Small intestine (tissue), 7 donors: ENCODE data around the gene RAMP3. TPM values are rescaled to one million over a fixed set of nuclear protein-coding genes. Genes with fewer than 3 reads are reported as not detected.
A peak's percentile ranks its signal among the peaks of the same experiment; 100 is the strongest.

Source experiments
- DNase-seq, 2 donors: peaks; one replicate each; pipeline versions ENCODE4 v3.0.0 to v3.0.0-alpha.2; 2013
- FAIRE-seq: peaks from 2 replicates; lab custom pipeline; 2012; peaks lifted over from hg19 to GRCh38; lab: Jason Lieb, UNC
- H3K27ac ChIP-seq, 3 donors: one replicate each; pipeline ENCODE4 v1.5.1; 2013; ENCODE audit warnings: low read length in 2 of 3, mild to moderate bottlenecking in 2 of 3, control low read depth in 1 of 3, inconsistent platforms in 1 of 3, low read depth in 1 of 3, moderate library complexity in 1 of 3
- H3K27me3 ChIP-seq, 3 donors: one replicate each; pipeline ENCODE4 v1.6.1; 2013; ENCODE audit warnings: low read length in 3 of 3, inconsistent platforms in 1 of 3; ENCODE audit not compliant: control insufficient read depth in 3 of 3, insufficient read depth in 3 of 3
- H3K36me3 ChIP-seq, 3 donors: one replicate each; pipeline ENCODE4 v1.6.1; 2013; ENCODE audit warnings: low read length in 3 of 3, inconsistent platforms in 1 of 3, low read depth in 1 of 3, mild to moderate bottlenecking in 1 of 3, moderate library complexity in 1 of 3; ENCODE audit not compliant: control insufficient read depth in 3 of 3, insufficient read depth in 2 of 3
- H3K4me1 ChIP-seq, 3 donors: one replicate each; pipeline ENCODE4 v1.6.1; 2013; ENCODE audit warnings: low read length in 2 of 3, inconsistent platforms in 1 of 3, low read depth in 1 of 3, mild to moderate bottlenecking in 1 of 3, moderate library complexity in 1 of 3; ENCODE audit not compliant: control insufficient read depth in 3 of 3, insufficient read depth in 2 of 3
- H3K4me3 ChIP-seq, 3 donors: one replicate each; pipeline ENCODE4 v1.5.1; 2013; ENCODE audit warnings: low read length in 3 of 3, control low read depth in 1 of 3, inconsistent platforms in 1 of 3, low read depth in 1 of 3, mild to moderate bottlenecking in 1 of 3, moderate library complexity in 1 of 3
- H3K9me3 ChIP-seq, 2 donors: one replicate each; pipeline ENCODE4 v1.6.1; 2013; ENCODE audit warnings: low read depth in 1 of 2, low read length in 1 of 2; ENCODE audit not compliant: control insufficient read depth in 2 of 2, insufficient read depth in 1 of 2
- WGBS, 3 donors: extraction: QIAGEN DNeasy Blood & Tissue Kit; methylation state at CpG; one replicate each; pipeline ENCODE4 v1.1.7; 2013; 5-methylcytosine and 5-hydroxymethylcytosine counted together
- polyA plus RNA-seq, 4 donors: library from polyadenylated mRNA; stranded (reverse) in 3 of 4; unstranded in 1 of 4; fragments of 200-250 nt in 3 of 4; fragments of 120-200 nt in 1 of 4; gene quantifications; one replicate each; pipeline versions ENCODE4 v1.2.1 to v1.2.3, GENCODE V29; 2013
- donor health status: healthy with polysubstance abuse.
- donor health status: control.
- donor health status: control.
- donor health status: Bipolar disorder and iron deficiency.
- donor health status: healthy.

The RAMP3 gene
- polyA plus RNA-seq, 4 donors = 0.67 to 48.6 (median 4.1) TPM

DNA sequence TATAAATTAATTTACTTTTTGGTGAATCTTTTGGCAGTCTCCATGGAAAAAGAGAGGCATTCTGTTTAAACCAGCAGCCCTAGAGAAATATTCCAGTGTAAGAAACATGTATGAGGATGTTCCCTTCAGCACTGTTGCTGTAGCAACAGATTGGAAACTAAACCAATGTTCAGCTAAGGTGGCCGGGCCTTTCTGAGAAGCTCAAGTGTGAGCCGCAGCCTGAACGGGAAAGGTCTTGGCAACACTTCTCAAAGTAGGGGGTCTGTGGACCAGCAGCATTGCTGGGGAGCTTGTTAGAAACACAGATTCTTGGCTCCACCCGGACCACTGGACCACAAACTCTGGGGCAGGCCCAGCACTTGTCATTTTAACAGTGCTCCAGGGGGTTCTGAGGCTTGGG lies 36.2 kb downstream of the RAMP3 start:
- 75 to 81% (median 77%) methylated on average over 4 of the region's 4 CpGs for WGBS, 3 donors
- Histone ChIP-seq H3K9me3 (no peaks in the 10 kb centered on the region), H3K4me3 (no peak overlapping the region), H3K27ac (no peak overlapping the region), H3K36me3 (no peaks in the 10 kb centered on the region), H3K27me3 (no peaks in the 10 kb centered on the region), H3K4me1 (no peaks in the 10 kb centered on the region)
- no peak for FAIRE-seq
- no peak for DNase-seq

DNA sequence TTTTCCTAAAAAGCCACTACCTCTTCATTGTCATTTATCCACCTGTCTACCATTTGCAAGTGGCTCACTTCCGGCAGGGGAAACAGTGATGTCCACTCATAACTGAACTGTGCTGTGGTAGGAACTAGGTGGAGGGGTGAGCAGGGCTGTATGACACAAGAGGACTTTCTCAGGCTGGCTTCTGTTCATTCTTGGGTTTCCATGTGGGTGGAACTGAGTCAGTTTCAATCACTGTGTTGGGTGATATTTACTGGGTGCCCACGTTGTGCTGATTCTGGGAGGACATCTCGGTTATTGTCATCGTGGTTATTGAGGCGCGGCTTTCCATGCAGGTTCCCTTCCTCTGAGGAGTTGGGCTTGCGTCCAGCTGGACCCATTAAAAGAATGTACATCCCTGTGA lies 38.8 kb downstream of the RAMP3 start:
- FAIRE-seq (no peak), DNase-seq (no peak)
- no peaks in the 10 kb centered on the region for H3K36me3 ChIP-seq
- H3K9me3 ChIP-seq = no peaks in the 10 kb centered on the region
- no peaks in the 10 kb centered on the region for H3K27me3 ChIP-seq
- 67 to 88% (median 72%) methylated on average over 7 of the region's 7 CpGs for WGBS, 3 donors
- no peak overlapping the region for H3K27ac ChIP-seq
- no peak overlapping the region for H3K4me3 ChIP-seq
- no peaks in the 10 kb centered on the region for H3K4me1 ChIP-seq

DNA sequence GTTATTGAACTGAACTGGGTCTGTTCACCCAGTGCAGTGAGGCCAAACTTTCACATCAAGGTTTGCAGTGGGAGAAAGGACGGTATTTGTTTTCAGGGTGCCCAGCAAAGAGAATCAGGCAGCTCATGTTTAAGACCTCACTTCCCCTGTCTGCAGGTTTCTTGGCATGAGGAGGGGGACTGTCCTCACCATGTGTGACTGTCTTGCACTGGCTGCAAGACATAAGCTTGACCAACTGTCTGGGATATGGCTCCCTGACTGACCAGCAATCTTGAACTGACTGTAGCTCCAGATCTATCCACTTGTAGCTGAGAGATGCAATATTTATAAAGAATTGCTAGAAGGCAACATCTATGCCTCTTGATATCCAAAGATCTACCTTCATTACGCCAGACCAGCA lies 39.9 kb downstream of the RAMP3 start:
- DNase-seq (no peak), FAIRE-seq (no peak)
- Histone ChIP-seq H3K27ac (no peak overlapping the region), H3K4me3 (no peak overlapping the region), H3K9me3 (no peaks in the 10 kb centered on the region), H3K27me3 (no peaks in the 10 kb centered on the region), H3K36me3 (no peaks in the 10 kb centered on the region), H3K4me1 (no peaks in the 10 kb centered on the region)
- 86 to 93% (median 90%) methylated on average over 2 of the region's 2 CpGs for WGBS, 3 donors

DNA sequence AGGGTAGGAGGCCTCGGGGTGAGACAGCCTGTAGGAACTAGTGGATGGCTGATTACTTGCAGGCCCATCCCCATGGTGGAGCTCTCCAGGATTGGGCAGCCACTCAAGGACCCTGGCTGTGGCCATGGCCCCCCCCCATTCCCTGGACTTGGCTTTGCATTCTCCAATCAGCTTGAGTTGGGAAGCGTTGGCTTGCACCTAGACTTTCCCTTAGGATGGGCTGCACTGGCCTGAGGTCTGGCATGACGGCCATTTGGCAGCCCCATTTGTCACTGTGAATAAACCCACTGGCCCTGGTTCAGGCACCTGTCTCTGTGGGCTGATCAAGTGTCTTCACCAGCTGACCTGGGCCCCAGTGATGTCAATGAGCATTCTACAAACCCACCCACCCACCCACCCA lies 41.4 kb downstream of the RAMP3 start:
- FAIRE-seq = no peak

DNA sequence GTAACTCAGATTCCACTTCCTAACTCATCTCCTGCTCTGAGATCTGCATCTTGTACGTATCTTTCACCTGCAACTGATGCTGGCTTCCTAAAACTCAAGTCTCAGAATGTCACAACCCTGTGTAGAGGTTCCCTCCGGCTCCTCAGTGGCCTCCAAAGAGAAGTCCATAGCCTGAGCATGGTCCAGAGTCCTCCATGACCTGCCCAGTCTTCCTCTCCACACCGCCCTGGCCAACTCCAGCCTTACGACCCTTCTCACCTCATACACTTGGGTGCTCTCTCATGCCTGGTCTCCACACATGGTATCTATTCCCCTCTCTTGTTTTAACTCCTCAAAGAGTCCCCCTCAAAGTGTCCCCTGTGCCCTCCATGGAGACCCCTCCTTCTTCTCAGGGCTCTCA lies 41.9 kb downstream of the RAMP3 start:
- Histone ChIP-seq H3K4me3 (no peak overlapping the region), H3K27ac (no peak overlapping the region), H3K9me3 (no peaks in the 10 kb centered on the region), H3K36me3 (no peaks in the 10 kb centered on the region), H3K4me1 (peaks cover 0 to 3% (median 0%) of the 10 kb centered on the region in 3 donors), H3K27me3 (peaks cover 0 to 2% (median 0%) of the 10 kb centered on the region in 3 donors)
- DNase-seq = no peak
- 78 to 87% (median 86%) methylated on average over 4 of the region's 4 CpGs for WGBS, 3 donors
- no peak for FAIRE-seq

More for the DNA sequence above, 41.4 kb downstream of the RAMP3 start:
- Histone ChIP-seq H3K36me3 (no peaks in the 10 kb centered on the region), H3K27ac (no peak overlapping the region), H3K4me3 (no peak overlapping the region), H3K4me1 (peaks cover 0 to 2% (median 0%) of the 10 kb centered on the region in 3 donors), H3K27me3 (peaks cover 0 to 2% (median 0%) of the 10 kb centered on the region in 3 donors), H3K9me3 (no peaks in the 10 kb centered on the region)
- DNase-seq = no peak
- WGBS, 3 donors = 77 to 91% (median 88%) methylated on average over 3 of the region's 3 CpGs

DNA sequence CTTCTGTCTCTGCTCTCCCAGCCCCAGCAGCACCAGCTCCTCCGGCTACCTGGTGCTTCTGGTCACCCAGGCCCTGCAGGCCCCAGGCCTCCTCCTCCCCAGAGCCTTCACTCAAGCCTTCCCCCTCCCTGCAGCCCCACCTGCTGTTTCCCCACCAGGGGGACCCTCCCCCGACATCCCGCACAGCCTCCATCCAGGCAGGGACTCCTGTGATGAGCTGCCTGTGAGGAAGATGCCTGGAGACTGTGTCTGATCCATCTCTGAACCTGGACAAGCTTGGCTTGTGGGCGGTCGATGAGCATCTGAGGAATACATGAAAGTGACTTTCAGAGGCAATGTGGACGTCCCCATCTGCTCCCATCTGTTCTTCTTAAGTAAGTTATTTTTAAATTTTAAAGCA lies 45.0 kb downstream of the RAMP3 start:
- Histone ChIP-seq H3K4me3 (no peak overlapping the region), H3K4me1 (peaks cover 0 to 3% (median 0%) of the 10 kb centered on the region in 3 donors), H3K27me3 (peaks cover 0 to 2% (median 0%) of the 10 kb centered on the region in 3 donors), H3K36me3 (no peaks in the 10 kb centered on the region), H3K9me3 (no peaks in the 10 kb centered on the region), H3K27ac (no peak overlapping the region)
- 86 to 92% (median 88%) methylated on average over 6 of the region's 6 CpGs for WGBS, 3 donors
- no peak for FAIRE-seq
- DNase-seq = no peak

DNA sequence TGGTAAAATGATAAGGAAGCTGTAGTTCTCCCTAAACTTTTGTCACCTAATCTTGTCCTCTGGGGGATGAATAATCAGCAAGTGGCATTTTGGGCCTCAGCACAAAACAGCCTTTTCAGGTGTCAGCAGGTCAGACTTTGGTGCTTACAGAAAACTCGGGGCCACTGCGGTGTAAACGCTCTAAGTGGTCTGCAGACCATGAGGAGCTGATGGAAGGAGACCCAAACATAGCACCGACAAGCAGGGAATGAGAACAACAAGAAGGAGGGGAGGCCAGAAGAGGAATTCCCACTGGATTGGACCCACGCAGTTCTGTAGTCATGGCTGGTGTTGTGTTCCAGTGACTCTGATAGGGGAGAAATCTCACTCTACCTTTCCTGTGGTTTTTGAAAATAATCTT lies 45.4 kb downstream of the RAMP3 start:
- Histone ChIP-seq H3K27me3 (peaks cover 0 to 2% (median 0%) of the 10 kb centered on the region in 3 donors), H3K36me3 (no peaks in the 10 kb centered on the region), H3K27ac (no peak overlapping the region), H3K4me1 (peaks cover 0 to 3% (median 0%) of the 10 kb centered on the region in 3 donors), H3K4me3 (no peak overlapping the region), H3K9me3 (no peaks in the 10 kb centered on the region)
- WGBS, 3 donors = 78 to 93% (median 82%) methylated on average over 5 of the region's 5 CpGs
- no peak for FAIRE-seq
- no peak for DNase-seq

DNA sequence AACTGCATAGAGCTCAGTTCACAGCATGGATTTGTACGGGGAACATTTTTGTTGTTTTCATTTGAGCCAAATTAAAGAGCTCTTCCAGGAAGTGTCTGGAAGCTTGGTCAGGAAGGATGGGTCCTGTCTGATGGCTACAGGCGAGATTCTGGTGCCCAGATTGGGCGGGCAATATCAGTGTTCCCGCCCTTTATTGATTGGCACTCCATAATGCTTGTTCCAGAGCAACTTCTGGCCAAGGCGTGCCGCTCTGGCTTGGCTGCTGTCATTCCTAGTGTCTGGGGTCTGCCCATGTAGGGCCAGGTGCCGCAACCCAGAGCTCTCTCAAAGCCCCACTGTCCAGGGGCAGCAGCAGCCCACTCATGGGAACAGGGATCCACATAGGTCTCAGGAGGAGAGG lies 45.9 kb downstream of the RAMP3 start:
- no peaks in the 10 kb centered on the region for H3K9me3 ChIP-seq
- peak overlapping the region in 2 of 3 donors; percentile 33 to 66 for H3K27ac ChIP-seq
- DNase-seq = no peak
- FAIRE-seq = no peak
- peaks cover 0 to 3% (median 0%) of the 10 kb centered on the region in 3 donors for H3K4me1 ChIP-seq
- WGBS, 3 donors = 68 to 70% (median 68%) methylated on average over 7 of the region's 7 CpGs
- H3K4me3 ChIP-seq = no peak overlapping the region
- no peaks in the 10 kb centered on the region for H3K36me3 ChIP-seq
- H3K27me3 ChIP-seq = peaks cover 0 to 4% (median 0%) of the 10 kb centered on the region in 3 donors

DNA sequence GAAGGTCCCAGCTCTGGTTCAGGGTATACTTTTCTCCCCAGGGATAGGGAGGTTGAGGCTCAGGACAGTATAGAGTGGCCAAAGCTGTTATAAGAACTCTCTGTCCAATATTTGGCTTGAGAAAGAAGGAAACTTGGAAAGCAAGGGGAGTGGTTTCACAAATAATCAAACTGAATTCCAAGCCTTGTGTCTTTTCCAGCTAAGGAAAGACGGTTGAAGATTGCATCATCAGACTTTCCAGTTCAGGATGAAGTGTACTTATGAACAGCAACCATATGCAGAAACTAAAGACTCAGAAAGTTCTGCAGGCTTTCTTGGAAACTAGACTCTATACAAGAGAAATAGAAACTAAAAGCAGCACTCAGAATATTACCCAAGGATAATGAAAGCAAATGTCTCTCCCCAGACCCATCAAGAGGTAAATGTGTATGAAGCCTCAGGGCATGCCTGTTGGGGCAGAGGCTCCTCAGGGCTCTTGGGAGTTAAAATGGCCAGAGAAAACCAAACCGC lies 46.4 kb downstream of the RAMP3 start:
- Histone ChIP-seq H3K4me3 (no peak overlapping the region), H3K4me1 (peaks cover 0 to 3% (median 0%) of the 10 kb centered on the region in 3 donors), H3K9me3 (no peaks in the 10 kb centered on the region), H3K27ac (peak overlapping the region in 2 of 3 donors; percentile 33 to 83), H3K36me3 (no peaks in the 10 kb centered on the region), H3K27me3 (peaks cover 0 to 5% (median 0%) of the 10 kb centered on the region in 3 donors)
- FAIRE-seq (no peak), DNase-seq (peak in 1 of 2 donors; percentile 9)
- WGBS, 3 donors = 39 to 47% (median 42%) methylated on average over 2 of the region's 2 CpGs
